ENCODE results near the gene TTC31.

The TTC31 gene

GRCh38 chr2:74505448-74506246, 22.8 kb downstream of the TTC31 start:
- no peak for DNase-seq

GRCh38 chr2:74507145-74507925, 24.5 kb downstream of the TTC31 start, which contains the start of gene PCGF1:
Gene PCGF1 (minus strand): TSS chr2:74507695. CDS start chr2:74507668, 27 bp downstream.
- peak; percentile 96 to 97 for DNase-seq

- DNase-seq: peak in 1 of 2 experiments; percentile 39
Observed at GRCh38 chr2:74507926-74508520, 25.1 kb downstream of the TTC31 start.

GRCh38 chr2:74510272-74510671, 27.4 kb downstream of the TTC31 start:
- DNase-seq: no peak

GRCh38 chr2:74511104-74511989, 28.5 kb downstream of the TTC31 start:
- no peak for DNase-seq

GRCh38 chr2:74512744-74513604, 30.1 kb downstream of the TTC31 start:
- DNase-seq: no peak

GRCh38 chr2:74513605-74514367, 30.9 kb downstream of the TTC31 start:
- DNase-seq: no peak

GRCh38 chr2:74514368-74515270, 31.7 kb downstream of the TTC31 start, which contains the start of gene TLX2:
Gene TLX2 (plus strand): TSS chr2:74514450. CDS start chr2:74514807, 357 bp downstream.
- DNase-seq: no peak

GRCh38 chr2:74515271-74515980, 32.5 kb downstream of the TTC31 start:
- no peak for DNase-seq

- DNase-seq: no peak
Observed at GRCh38 chr2:74515981-74516633, 33.2 kb downstream of the TTC31 start.

GRCh38 chr2:74516650-74517049, 33.8 kb downstream of the TTC31 start:
- DNase-seq: no peak

GRCh38 chr2:74522516-74522915, 39.6 kb downstream of the TTC31 start:
- DNase-seq: no peak

- DNase-seq: no peak
Observed at GRCh38 chr2:74524005-74524404, 41.1 kb downstream of the TTC31 start.

- DNase-seq: no peak
Observed at GRCh38 chr2:74524955-74525716, 42.3 kb downstream of the TTC31 start.

- DNase-seq: peak in 1 of 2 experiments; percentile 11
Observed at GRCh38 chr2:74525717-74526648, 43.1 kb downstream of the TTC31 start, which contains the start of gene DQX1. Gene DQX1 (minus strand): TSS chr2:74526231. CDS start chr2:74525729, 502 bp downstream.

- no peak for DNase-seq
Observed at GRCh38 chr2:74526649-74527230, 43.9 kb downstream of the TTC31 start.
